GM18520 (cell line): ENCODE measurements around the gene LCORL.
"Not testable (repeated sequence)": the region's sequence is repeated elsewhere in the genome, so short reads cannot be mapped to it uniquely, and the experiment has no call there.

Experiments used
- ATAC-seq: cut with Tn5 transposase; IDR thresholded peaks from one replicate; pipeline ENCODE4 v1.9.1; 2021; ENCODE audit not compliant: unreplicated experiment

The LCORL gene

GRCh38 chr4:18021720-18022571 is at the start of gene LCORL:
Gene LCORL (minus strand): TSS chr4:18021755. CDS start chr4:18021751, 4 bp downstream.
- peak; percentile 69 for ATAC-seq

- no peak for ATAC-seq
These were observed 48.3 kb upstream of the LCORL start for GRCh38 chr4:18069810-18070209.

GRCh38 chr4:18067031-18067430 is 45.5 kb upstream of the LCORL start:
- ATAC-seq = no peak

- no peak for ATAC-seq
These were observed 41.5 kb upstream of the LCORL start for GRCh38 chr4:18063079-18063478.

GRCh38 chr4:18057821-18058533 is 36.4 kb upstream of the LCORL start:
- ATAC-seq = peak; percentile 91

- ATAC-seq = no peak
These were observed 34.5 kb upstream of the LCORL start for GRCh38 chr4:18056030-18056429.

- no peak for ATAC-seq
These were observed 30.6 kb upstream of the LCORL start for GRCh38 chr4:18052158-18052557.

- no peak for ATAC-seq
These were observed 29.7 kb upstream of the LCORL start for GRCh38 chr4:18051281-18051680.

- no peak for ATAC-seq
These were observed 28.9 kb upstream of the LCORL start for GRCh38 chr4:18050448-18050847.

GRCh38 chr4:18049446-18049845 is 27.9 kb upstream of the LCORL start:
- ATAC-seq = no peak

GRCh38 chr4:18042754-18043153 is 21.2 kb upstream of the LCORL start:
- ATAC-seq = no peak

GRCh38 chr4:18042012-18042411 is 20.5 kb upstream of the LCORL start:
- ATAC-seq = no peak

- no peak for ATAC-seq
These were observed 19.6 kb upstream of the LCORL start for GRCh38 chr4:18041114-18041513.

- no peak for ATAC-seq
These were observed 17.6 kb upstream of the LCORL start for GRCh38 chr4:18039113-18039512.

- not testable (repeated sequence) for ATAC-seq
These were observed 14.8 kb upstream of the LCORL start for GRCh38 chr4:18036369-18036768.

GRCh38 chr4:18034099-18034498 is 12.5 kb upstream of the LCORL start:
- ATAC-seq = no peak

- no peak for ATAC-seq
These were observed 11.8 kb upstream of the LCORL start for GRCh38 chr4:18033111-18034085.

GRCh38 chr4:18025288-18025687 is 3.7 kb upstream of the LCORL start:
- ATAC-seq = no peak

- ATAC-seq = no peak
These were observed 1.1 kb upstream of the LCORL start for GRCh38 chr4:18022572-18023050.

GRCh38 chr4:18021470-18021719 is 160 bp downstream of the LCORL start:
- peak; percentile 4 for ATAC-seq
